Measurements from ENCODE around the gene KMO.
A peak's percentile ranks its signal among the peaks of the same experiment; 100 is the strongest.

KMO gene

GRCh38 chr1:241640867-241641622 lies 108.9 kb downstream of the KMO start:
- H3K9me3 ChIP-seq (ENCODE audit: control insufficient read depth, low read length) = no peaks in the 10 kb centered on the region
- no peaks in the 10 kb centered on the region for H3K27me3 ChIP-seq (replicated peaks; ENCODE audit: control insufficient read depth, insufficient read depth, low read length)
- H3K36me3 ChIP-seq (ENCODE audit: control insufficient read depth, insufficient read depth, low read length, severe bottlenecking) = no peaks in the 10 kb centered on the region
- H3K4me3 ChIP-seq (ENCODE audit: low read length) = peak overlapping the region; percentile 80
- peak overlapping the region; percentile 59 for H3K9ac ChIP-seq (ENCODE audit: low read length)
- H3K4me1 ChIP-seq (ENCODE audit: control insufficient read depth, insufficient read depth, low read length) = peaks cover 26% of the 10 kb centered on the region
- no peak for DNase-seq (ENCODE audit: low read depth)

DNA sequence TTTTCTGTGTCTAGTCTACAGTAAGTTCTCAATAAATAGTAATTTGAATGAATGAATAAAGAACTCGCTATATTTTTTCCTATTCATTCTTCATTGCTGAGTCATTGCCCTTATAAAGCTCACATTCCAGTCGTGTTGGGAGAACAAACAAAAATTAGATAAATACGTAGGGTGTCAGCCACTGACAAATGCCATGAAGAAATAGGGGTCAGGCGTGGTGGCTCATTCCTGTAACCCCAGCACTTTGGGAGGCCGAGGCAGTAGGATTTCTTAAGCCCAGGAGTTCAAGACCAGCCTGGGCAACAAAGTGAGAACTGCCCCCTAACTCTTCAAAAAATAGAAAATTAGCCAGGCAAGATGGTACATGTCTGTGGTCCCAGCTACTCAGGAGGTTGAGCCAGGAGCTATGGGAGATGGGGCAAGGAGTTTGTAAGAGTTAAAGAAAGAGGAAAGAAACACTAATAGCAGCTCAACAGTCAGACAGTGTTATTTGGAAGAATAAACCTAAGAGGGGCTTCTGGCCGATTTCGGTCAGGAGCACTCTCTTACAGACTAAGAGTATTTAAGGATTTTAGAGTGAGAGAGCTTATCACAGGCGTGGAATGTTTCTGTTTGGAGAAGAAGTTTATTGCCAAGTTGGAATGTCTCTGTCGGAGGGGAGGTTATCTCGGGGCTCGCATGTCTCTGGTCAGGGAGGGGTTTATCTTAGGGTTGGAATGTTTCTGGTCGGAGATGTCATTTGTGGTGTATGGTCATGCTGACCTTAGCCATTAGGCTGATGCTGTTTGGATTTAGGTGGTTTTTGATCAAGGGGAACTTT lies 109.8 kb downstream of the KMO start:
- peak; percentile 48 for DNase-seq (ENCODE audit: low read depth)
- Histone ChIP-seq H3K27me3 (replicated peaks; ENCODE audit: control insufficient read depth, insufficient read depth, low read length) (no peaks in the 10 kb centered on the region), H3K4me1 (ENCODE audit: control insufficient read depth, insufficient read depth, low read length) (peaks cover 23% of the 10 kb centered on the region), H3K4me3 (ENCODE audit: low read length) (no peak overlapping the region), H3K9ac (ENCODE audit: low read length) (no peak overlapping the region), H3K9me3 (ENCODE audit: control insufficient read depth, low read length) (no peaks in the 10 kb centered on the region), H3K36me3 (ENCODE audit: control insufficient read depth, insufficient read depth, low read length, severe bottlenecking) (no peaks in the 10 kb centered on the region)

DNA sequence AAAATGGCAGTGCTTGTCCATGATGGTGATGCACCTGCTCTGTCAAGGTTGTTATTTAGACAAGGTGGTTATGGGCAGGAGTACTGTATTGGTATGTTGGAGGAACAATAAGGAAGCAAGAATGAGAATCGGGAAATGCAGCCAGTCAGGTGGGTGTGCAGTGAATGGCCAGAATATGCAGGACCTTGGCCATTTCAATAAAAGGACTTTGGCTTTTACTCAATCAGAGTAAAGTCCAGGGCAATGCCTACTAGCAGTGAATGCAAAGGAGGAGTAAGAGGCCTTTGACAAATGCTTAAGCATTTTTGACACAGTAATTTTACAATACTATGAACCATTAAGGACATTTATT lies 110.4 kb downstream of the KMO start:
- no peaks in the 10 kb centered on the region for H3K27me3 ChIP-seq (replicated peaks; ENCODE audit: control insufficient read depth, insufficient read depth, low read length)
- H3K4me3 ChIP-seq (ENCODE audit: low read length) = no peak overlapping the region
- no peak overlapping the region for H3K9ac ChIP-seq (ENCODE audit: low read length)
- H3K4me1 ChIP-seq (ENCODE audit: control insufficient read depth, insufficient read depth, low read length) = peaks cover 18% of the 10 kb centered on the region
- H3K36me3 ChIP-seq (ENCODE audit: control insufficient read depth, insufficient read depth, low read length, severe bottlenecking) = no peaks in the 10 kb centered on the region
- H3K9me3 ChIP-seq (ENCODE audit: control insufficient read depth, low read length) = no peaks in the 10 kb centered on the region
- no peak for DNase-seq (ENCODE audit: low read depth)

GRCh38 chr1:241644259-241644658 lies 112.1 kb downstream of the KMO start:
- H3K4me3 ChIP-seq (ENCODE audit: low read length) = no peak overlapping the region
- H3K9me3 ChIP-seq (ENCODE audit: control insufficient read depth, low read length) = no peaks in the 10 kb centered on the region
- no peaks in the 10 kb centered on the region for H3K27me3 ChIP-seq (replicated peaks; ENCODE audit: control insufficient read depth, insufficient read depth, low read length)
- no peaks in the 10 kb centered on the region for H3K36me3 ChIP-seq (ENCODE audit: control insufficient read depth, insufficient read depth, low read length, severe bottlenecking)
- peaks cover 6% of the 10 kb centered on the region for H3K4me1 ChIP-seq (ENCODE audit: control insufficient read depth, insufficient read depth, low read length)
- no peak overlapping the region for H3K9ac ChIP-seq (ENCODE audit: low read length)
- no peak for DNase-seq (ENCODE audit: low read depth)

- H3K4me1 ChIP-seq (ENCODE audit: control insufficient read depth, insufficient read depth, low read length) = peaks cover 6% of the 10 kb centered on the region
- H3K36me3 ChIP-seq (ENCODE audit: control insufficient read depth, insufficient read depth, low read length, severe bottlenecking) = no peaks in the 10 kb centered on the region
- H3K9ac ChIP-seq (ENCODE audit: low read length) = peak overlapping the region; percentile 4
- no peaks in the 10 kb centered on the region for H3K9me3 ChIP-seq (ENCODE audit: control insufficient read depth, low read length)
- H3K4me3 ChIP-seq (ENCODE audit: low read length) = no peak overlapping the region
- no peaks in the 10 kb centered on the region for H3K27me3 ChIP-seq (replicated peaks; ENCODE audit: control insufficient read depth, insufficient read depth, low read length)
- DNase-seq (ENCODE audit: low read depth) = no peak
Observed at GRCh38 chr1:241645199-241645598, 113.0 kb downstream of the KMO start.
